SHP77 (cell line): ENCODE data around the gene BAG5.
"Not testable (repeated sequence)": the region's sequence is repeated elsewhere in the genome, so short reads cannot be mapped to it uniquely, and the experiment has no call there.

Experiments
- DNase-seq, 2 experiments: peaks; one replicate each; lab custom pipeline; 2025; lab: John Stamatoyannopoulos, UW

BAG5 gene

GRCh38 chr14:103522649-103523574 is 39.5 kb downstream of the BAG5 start, which contains the start of gene CKB:
CKB (minus strand) TSS chr14:103522830; CDS start chr14:103522493, 337 bp downstream.
- DNase-seq, result peak; percentile 59 to 82

- no peak for DNase-seq
These were observed 40.4 kb downstream of the BAG5 start for GRCh38 chr14:103521951-103522563.

- no peak for DNase-seq
These were observed 41.0 kb downstream of the BAG5 start for GRCh38 chr14:103521438-103521950.

GRCh38 chr14:103520657-103521437 is 41.6 kb downstream of the BAG5 start:
- peak; percentile 48 to 76 for DNase-seq

GRCh38 chr14:103520269-103520656 is 42.2 kb downstream of the BAG5 start:
- DNase-seq, result no peak

- no peak for DNase-seq
These were observed 42.6 kb downstream of the BAG5 start for GRCh38 chr14:103519837-103520212.

- no peak for DNase-seq
These were observed 43.2 kb downstream of the BAG5 start for GRCh38 chr14:103519043-103519836.

- peak in 1 of 2 experiments; percentile 36 for DNase-seq
These were observed 43.9 kb downstream of the BAG5 start for GRCh38 chr14:103518422-103519042.

- DNase-seq, result no peak
These were observed 44.6 kb downstream of the BAG5 start for GRCh38 chr14:103517721-103518421.

GRCh38 chr14:103517174-103517566 is 45.3 kb downstream of the BAG5 start:
- DNase-seq, result no peak

- no peak for DNase-seq
These were observed 45.9 kb downstream of the BAG5 start for GRCh38 chr14:103516426-103517173.

GRCh38 chr14:103514596-103515421 is 47.6 kb downstream of the BAG5 start:
- DNase-seq, result no peak

- DNase-seq, result no peak
These were observed 49.5 kb downstream of the BAG5 start for GRCh38 chr14:103512701-103513611.

GRCh38 chr14:103512180-103512579 is 50.3 kb downstream of the BAG5 start:
- not testable (repeated sequence) for DNase-seq

- no peak for DNase-seq
These were observed 51.4 kb downstream of the BAG5 start for GRCh38 chr14:103510724-103511693.
